ENCODE measurements around the gene PURA. TPM values are rescaled to one million over a fixed set of nuclear protein-coding genes. Genes with fewer than 3 reads are reported as not detected.

The PURA gene
- total and polyA plus RNA-seq, 4 donors, result 3.5 to 22.1 (median 11.6) TPM

DNA sequence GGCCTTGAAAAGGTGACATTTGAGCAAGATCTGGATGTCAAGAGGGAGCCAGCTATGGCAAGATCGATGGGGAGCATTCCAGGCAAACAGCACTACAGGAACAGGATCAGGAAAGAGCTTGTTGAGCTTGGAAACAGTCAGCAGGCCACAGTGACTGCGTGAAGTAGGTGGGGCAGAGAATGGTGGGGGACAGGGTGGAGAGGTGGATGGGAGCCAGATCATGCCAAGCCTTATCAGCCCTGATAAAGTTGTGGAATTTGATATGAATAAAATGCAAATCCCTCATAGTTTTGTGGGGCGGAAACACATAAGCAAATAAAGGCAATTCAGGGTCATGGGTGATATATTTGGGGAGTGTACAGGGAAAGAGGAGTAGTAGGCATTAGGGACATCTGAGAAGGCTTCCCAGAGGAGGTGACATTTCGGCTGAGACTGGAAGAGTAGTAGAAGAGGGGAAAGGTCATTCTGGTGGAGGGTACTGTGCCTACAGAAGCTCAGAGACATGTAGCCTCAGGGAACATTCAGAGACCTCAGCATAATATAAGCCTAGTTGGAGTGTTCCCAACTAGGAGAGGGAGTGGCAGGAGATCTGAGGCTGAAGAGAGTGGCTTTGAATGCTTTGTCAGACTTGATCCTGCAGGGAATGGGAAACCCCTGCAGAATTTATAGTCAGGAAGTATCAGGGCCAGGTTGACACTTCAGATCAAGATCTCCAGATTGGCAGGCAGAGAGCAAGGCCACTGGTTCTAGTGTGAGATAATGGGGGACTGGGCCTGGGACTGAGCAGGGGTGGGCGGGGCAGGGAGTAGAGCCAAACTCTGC, 51.4 kb downstream of the PURA start:
- H3K4me3 ChIP-seq, result no peak overlapping the region
- DNase-seq (peak in 1 of 3 donors; percentile 42), ATAC-seq (ENCODE audit: insufficient read depth, low FRiP score) (peak; percentile 64)
- H3K4me1 ChIP-seq (ENCODE audit: control insufficient read depth in 5 of 5, insufficient read depth in 5 of 5, low read length in 5 of 5), result peaks cover 0 to 8% (median 0%) of the 10 kb centered on the region in 5 donors
- H3K9ac ChIP-seq (ENCODE audit: insufficient read depth in 1 of 2, low read length in 2 of 2), result no peak overlapping the region
- TF ChIP-seq, protein P1, sequence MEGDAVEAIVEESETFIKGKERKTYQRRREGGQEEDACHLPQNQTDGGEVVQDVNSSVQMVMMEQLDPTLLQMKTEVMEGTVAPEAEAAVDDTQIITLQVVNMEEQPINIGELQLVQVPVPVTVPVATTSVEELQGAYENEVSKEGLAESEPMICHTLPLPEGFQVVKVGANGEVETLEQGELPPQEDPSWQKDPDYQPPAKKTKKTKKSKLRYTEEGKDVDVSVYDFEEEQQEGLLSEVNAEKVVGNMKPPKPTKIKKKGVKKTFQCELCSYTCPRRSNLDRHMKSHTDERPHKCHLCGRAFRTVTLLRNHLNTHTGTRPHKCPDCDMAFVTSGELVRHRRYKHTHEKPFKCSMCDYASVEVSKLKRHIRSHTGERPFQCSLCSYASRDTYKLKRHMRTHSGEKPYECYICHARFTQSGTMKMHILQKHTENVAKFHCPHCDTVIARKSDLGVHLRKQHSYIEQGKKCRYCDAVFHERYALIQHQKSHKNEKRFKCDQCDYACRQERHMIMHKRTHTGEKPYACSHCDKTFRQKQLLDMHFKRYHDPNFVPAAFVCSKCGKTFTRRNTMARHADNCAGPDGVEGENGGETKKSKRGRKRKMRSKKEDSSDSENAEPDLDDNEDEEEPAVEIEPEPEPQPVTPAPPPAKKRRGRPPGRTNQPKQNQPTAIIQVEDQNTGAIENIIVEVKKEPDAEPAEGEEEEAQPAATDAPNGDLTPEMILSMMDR (IDR thresholded peaks at IDR 0.05; ENCODE audit: control extremely low read depth, extremely low read depth), result no peak
- 42 to 78% methylated on average over 5 of the region's 5 CpGs for WGBS, 2 donors
- no peaks in the 10 kb centered on the region for H3K36me3 ChIP-seq (ENCODE audit: control insufficient read depth in 4 of 4, insufficient read depth in 4 of 4, low read length in 4 of 4)
- H3K27ac ChIP-seq (ENCODE audit: low read depth in 1 of 2, low read length in 1 of 2), result peak overlapping the region in 1 of 2 donors; percentile 68
- H3K27me3 ChIP-seq (ENCODE audit: control insufficient read depth in 3 of 3, insufficient read depth in 3 of 3, low read length in 2 of 3), result no peaks in the 10 kb centered on the region
- H3K9me3 ChIP-seq (ENCODE audit: control insufficient read depth in 4 of 4, insufficient read depth in 3 of 4, low read length in 3 of 4), result no peaks in the 10 kb centered on the region

DNA sequence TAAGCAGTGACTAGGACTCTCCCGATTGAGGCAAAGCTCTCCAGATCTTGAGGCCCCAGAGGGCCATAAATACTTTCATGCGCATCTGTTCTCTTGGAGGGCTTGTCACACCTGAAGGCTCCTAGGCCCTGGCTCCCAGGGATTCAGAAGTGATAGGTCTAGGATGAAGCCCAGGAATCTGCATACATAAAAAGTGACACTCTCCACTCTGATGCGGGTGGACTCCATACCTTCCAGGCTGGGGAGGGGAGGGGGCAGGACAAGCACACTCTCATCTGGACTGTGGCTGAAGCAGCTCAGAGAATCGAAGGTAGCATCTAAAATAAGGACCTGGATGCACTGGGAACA, 52.0 kb downstream of the PURA start:
- TF ChIP-seq, protein P1 (IDR thresholded peaks at IDR 0.05; ENCODE audit: control extremely low read depth, extremely low read depth), result no peak
- Histone ChIP-seq H3K9ac (ENCODE audit: insufficient read depth in 1 of 2, low read length in 2 of 2) (no peak overlapping the region), H3K9me3 (ENCODE audit: control insufficient read depth in 4 of 4, insufficient read depth in 3 of 4, low read length in 3 of 4) (no peaks in the 10 kb centered on the region), H3K27ac (ENCODE audit: low read depth in 1 of 2, low read length in 1 of 2) (peak overlapping the region in 1 of 2 donors; percentile 68), H3K36me3 (ENCODE audit: control insufficient read depth in 4 of 4, insufficient read depth in 4 of 4, low read length in 4 of 4) (no peaks in the 10 kb centered on the region), H3K4me3 (no peak overlapping the region), H3K27me3 (ENCODE audit: control insufficient read depth in 3 of 3, insufficient read depth in 3 of 3, low read length in 2 of 3) (no peaks in the 10 kb centered on the region), H3K4me1 (ENCODE audit: control insufficient read depth in 5 of 5, insufficient read depth in 5 of 5, low read length in 5 of 5) (peaks cover 0 to 8% (median 0%) of the 10 kb centered on the region in 5 donors)
- ATAC-seq (ENCODE audit: insufficient read depth, low FRiP score) (no peak), DNase-seq (no peak)
- WGBS, 2 donors, result 53 to 75% methylated on average over 4 of the region's 4 CpGs

DNA sequence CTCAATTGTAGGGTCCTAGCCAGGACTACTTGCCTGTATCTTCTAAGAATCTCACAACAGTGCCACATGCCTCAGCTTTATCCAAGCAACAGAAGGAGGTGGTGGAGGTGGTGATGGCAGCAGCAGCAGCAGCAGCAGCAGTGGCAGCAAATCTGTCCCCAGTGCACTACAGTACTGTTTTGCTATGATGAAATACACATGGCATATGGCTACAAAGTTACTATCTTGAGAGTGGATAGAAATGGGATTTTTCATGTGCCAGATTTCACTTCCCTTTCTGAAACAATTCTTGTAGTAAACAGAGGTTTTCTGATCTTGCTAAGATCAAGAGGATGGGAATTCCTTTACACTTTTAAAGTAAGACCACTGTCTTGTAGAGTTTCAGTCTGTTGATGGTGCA, 53.0 kb downstream of the PURA start:
- Histone ChIP-seq H3K4me1 (ENCODE audit: control insufficient read depth in 5 of 5, insufficient read depth in 5 of 5, low read length in 5 of 5) (peaks cover 0 to 8% (median 0%) of the 10 kb centered on the region in 5 donors), H3K9me3 (ENCODE audit: control insufficient read depth in 4 of 4, insufficient read depth in 3 of 4, low read length in 3 of 4) (no peaks in the 10 kb centered on the region), H3K4me3 (no peak overlapping the region), H3K9ac (ENCODE audit: insufficient read depth in 1 of 2, low read length in 2 of 2) (no peak overlapping the region), H3K36me3 (ENCODE audit: control insufficient read depth in 4 of 4, insufficient read depth in 4 of 4, low read length in 4 of 4) (no peaks in the 10 kb centered on the region), H3K27ac (ENCODE audit: low read depth in 1 of 2, low read length in 1 of 2) (no peak overlapping the region), H3K27me3 (ENCODE audit: control insufficient read depth in 3 of 3, insufficient read depth in 3 of 3, low read length in 2 of 3) (no peaks in the 10 kb centered on the region)
- TF ChIP-seq, protein P1 (IDR thresholded peaks at IDR 0.05; ENCODE audit: control extremely low read depth, extremely low read depth), result no peak
- no peak for DNase-seq
- ATAC-seq (ENCODE audit: insufficient read depth, low FRiP score), result no peak
